NCI-H1417 (cell line): ENCODE results near the gene OGA.

Source experiments
- DNase-seq, 3 experiments: peaks; one replicate each; lab custom pipeline; 2025; lab: John Stamatoyannopoulos, UW

The OGA gene

DNA sequence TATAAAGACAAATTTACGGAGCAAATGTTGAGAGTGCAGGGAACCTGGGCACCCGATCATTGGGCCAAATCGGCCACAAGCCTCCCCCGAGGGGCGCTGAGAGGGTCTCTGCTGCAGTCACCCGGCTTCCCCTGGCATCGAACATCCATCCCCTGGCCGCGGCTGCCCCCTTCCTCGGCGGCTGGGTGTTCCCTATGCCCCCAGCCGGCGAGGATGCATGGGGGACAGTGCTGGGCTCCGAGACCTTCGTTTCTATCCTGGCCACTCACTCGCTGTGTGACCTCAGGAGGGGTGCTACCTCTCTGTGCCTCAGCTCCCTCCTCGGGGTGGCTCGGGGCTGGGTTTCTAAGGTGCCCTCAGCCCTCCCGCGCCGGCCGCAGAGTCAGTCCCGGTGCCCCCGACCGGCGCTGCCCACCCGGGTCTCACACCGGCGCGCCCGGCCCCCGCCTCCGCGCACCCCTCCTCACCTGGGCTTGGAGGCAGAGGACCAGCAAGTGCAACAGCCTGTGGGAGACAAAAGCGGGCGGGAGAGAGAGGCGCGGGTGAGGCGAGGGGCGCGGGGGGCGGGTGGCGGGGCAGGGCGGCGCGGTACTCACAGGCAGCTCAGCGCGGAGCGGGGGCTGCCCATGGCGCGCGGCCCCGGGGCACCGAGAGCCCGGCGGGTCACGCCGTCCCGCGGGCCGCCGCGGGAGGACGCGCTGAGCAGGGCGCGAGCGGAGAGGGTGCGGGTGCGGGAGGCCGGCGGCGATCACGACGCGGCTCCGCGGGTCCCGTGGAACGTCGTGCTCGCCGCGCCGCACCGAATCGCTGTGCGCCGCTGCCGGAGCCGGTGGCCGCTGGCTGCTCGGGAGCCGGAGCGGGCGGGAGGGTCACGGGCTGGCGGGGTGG lies 42.7 kb downstream of the OGA start, which contains the start of gene FGF8:
Gene FGF8, minus strand, starts transcription at position 842 of the 888 bp plus-strand sequence. Its CDS starts 214 bp downstream, at position 628.
- peak in 2 of 3 experiments; percentile 3 to 21 for DNase-seq

DNA sequence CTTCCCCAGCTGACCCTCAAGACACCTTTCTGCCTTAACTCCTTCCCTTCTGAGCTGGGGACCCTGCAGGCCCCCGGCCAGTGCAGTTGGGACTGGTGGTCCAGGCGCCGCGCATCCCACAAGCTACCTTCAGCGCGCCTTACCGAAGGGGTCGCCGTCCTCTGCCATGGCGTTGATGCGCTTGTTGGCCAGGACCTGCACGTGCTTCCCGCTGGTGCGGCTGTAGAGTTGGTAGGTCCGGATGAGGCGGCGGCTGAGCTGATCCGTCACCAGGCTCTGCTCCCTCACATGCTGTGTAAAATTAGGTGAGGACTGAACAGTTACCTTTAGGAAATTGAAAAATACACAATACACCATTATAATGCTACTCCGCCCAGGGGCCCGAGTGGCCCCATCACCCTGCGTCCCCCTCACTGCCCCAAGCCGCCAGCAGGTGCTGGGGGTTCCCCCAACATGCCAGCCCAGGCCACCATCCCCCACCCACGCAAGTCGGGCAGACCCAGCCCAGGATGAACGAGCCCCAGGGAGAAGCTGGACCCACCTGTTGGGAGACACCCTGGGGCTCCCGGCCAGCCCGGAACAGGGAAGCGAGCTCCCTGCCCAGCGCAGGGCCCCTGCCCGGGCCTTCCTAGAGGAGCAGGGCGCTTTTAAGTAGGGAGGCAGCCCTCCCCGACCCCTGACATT lies 43.5 kb downstream of the OGA start:
- DNase-seq, result no peak

DNA sequence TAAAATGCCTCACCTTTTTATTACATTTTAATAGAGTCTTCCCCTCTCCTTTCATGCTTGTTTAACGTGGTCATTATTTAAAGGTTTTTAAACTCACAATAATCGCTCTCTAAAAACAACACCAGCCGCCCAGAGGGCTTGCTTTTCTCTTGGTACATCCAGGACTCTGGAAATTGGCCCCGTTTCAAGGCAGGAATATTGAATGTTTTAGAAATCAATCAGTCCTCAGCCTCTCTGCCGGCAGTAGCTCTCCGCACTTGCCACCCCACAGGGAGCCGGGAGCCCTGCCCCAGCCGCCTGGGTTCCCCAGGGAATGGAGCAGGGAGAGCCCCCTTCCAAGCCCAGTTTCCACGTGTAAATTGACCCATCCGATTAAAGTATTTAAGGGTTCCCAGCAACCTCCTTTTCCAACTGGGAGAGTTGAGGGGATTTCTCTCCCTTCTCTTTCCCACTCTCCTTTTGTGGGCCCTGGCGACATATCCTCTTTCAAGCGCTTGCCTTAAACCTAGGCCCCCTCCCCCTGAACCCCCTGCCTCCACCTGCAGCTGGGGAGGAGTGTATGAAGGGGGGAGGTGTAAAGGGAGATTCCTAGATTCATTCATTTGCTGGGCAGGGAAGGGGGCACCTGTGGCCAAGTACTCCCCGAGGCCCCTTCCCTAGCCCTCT lies 44.2 kb downstream of the OGA start:
- no peak for DNase-seq

DNA sequence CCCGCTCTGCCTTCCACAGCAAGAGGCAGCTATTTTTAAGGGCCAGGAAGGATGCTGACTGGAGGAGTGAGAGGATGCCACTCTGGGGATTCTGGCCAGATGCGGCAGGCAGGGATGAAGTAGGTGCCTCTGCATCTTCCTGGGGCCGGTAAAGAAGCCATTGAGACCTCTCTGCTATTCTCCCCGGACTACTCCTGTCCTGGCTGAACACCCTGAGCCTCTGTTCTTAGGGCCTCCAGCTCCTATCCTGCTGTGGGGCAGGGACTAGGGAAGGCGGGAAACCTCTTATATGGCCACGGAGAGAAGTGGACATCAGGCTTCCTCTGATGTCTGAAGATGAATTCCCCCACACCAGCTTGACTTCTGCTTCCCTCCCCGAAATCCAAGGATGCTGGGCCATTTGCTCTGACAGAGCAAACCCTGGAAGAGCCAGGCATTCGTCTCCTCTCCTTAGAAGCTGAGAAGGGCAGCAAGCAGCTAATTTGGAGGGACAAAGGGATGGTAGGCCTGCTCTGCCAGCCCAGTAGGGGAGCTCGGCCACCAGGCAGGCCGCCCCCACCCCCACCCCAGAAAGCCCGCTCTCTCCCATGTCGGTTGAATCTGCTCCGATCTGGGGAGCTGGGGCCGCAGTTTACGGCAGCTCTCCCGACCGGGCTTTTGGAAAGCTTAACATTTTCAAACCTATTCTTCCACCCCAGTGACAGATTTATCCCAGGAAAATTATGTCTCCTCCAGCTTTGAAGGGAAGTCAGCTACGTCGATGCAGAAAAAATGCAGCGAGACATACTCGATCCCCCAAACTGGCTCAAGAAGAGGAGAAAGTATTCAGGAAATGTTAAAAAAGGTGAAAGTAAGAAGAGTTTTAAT lies 45.1 kb downstream of the OGA start:
- no peak for DNase-seq

DNA sequence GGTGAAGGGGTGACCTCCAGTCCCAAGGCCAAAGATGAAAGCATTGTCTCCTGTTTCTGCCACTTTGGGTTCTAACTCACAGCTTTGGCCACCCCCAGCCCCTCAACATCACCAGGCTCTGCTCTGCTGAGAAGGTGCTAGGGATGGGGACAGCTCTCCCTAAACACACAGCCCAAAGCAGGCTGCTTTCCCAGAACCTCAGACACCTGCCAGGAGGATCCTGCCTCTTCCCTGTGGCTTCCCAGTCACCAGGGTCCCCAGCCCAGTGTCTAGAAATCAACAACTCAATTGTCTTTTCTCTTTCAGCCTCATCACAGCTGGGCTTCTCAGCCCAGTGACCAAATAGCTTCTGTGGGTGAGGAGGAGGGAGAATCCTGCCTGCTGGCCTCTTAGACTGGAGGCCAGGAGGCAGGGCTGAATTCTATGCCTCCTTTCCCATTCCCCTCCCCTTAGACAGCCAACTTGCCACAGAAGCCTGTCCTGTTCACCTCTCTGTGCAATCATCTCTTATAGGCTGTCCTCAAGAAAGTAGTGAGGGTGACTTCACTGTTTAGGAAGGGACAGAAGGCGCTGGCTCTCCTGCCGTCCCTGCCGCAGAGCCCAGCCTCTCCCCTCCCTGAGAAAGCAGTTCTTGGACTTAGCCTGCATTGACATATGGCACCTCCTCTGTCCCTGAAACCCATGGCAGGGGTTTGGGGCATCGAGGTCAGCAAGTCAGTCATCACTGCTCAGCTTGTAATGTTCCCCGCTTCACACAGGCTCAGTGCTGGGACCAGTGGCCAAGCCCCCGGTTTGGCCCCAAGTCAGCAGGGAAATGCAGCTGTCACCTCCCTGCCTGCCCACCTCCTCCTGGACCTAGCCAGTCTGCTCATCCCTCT lies 46.0 kb downstream of the OGA start:
- no peak for DNase-seq

DNA sequence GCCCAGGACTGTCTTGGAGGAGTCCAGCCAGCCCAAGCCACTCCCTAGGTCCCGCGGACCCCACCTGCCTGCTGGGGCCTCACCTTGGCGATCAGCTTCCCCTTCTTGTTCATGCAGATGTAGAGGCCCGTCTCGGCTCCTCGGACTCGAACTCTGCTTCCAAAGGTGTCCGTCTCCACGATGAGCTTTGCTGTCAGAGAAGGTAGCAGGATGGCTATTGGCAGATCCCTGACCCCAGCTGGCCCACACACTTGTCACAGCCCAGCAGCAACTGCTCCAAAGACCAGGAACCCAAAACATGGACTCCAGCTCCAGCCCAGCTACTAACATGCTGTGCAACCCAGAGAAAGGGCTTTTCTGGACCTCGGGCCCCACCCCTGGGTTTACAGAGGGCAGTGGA lies 46.9 kb downstream of the OGA start:
- DNase-seq, result no peak

DNA sequence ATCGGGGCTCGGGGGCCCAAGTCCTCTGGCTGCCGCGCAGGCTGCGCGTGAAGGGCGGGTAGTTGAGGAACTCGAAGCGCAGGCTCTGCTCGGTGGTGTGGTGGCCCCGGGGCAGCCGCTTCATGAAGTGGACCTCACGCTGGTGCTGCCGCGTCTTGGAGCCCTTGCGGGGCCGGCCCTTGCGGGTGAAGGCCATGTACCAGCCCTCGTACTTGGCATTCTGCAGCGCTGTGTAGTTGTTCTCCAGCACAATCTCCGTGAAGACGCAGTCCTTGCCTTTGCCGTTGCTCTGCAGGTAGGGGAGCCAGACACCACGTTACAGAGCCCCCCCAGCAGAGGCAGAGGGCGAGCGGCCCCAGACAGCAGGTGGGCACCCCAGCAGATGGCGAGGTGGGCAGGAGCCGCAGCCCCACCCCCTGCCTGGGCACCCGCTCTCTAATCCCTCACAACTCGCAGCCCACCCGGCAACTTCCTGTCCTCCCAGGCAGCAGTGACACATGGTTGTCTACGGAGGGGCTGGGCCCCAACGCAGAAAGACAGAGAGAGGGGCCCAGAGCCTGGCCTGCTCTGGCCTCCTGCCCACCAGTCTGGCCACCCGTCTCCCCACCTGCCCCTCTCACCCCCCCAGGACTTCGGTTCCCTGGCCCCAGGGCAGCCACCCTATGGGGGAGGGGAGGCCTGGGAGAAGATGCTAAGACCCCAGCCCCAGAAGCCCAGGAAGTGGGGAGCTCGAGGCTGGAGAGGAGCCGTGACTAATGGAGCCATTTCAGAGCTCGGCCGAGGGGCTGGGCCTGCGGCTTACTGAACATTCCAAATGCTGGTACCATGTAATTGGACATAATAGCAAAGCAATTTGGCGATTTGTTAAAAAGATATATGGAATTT lies 47.7 kb downstream of the OGA start:
- no peak for DNase-seq

DNA sequence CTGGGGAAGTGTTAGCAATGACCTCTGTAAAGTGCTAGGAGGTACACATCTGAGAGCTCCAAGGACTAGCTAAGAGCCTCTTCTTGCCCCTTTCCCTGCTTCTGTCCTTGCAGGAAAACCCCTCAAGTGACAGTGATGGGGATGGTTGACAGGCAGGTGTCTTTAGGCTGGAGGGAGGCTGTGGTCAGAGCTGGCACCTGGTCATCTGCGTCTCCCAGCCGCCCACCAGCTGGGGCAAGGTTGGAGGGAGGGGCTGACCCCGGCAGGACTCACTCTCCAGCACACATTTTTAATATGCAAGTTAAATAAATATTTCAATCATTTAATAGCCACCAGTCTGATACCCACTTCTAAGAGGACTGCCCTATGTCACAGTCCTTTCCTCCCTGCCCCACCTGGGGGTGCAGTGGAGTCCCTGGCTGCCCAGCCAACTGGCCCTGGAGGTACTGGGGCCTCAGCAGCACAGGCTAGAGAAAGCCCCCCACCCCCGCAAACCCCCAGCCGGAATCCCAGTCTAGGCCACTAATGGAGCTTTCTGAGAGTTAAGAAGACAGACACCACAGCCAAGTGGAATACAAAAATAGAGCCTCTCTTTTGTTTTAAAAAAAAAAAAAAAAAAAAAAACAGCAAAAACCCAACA lies 48.6 kb downstream of the OGA start:
- DNase-seq, result no peak

DNA sequence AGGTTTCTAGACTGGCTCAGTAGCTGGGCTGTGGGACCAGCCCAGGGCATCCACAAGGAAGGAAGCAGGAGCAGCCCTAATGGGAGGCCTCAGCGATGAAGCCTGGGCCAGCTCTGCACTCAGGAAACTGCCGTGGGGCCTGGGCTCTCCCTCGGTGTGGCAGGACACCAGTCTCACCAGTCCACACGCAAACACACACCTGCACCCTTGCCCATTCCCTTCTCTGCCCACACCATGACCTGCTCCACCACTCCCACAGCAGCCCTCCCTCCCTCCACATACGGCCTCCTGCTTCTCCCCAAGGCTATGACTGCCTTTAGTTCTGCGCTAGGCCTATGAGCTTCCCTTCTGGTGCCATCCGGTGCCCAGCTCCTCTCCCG lies 49.5 kb downstream of the OGA start:
- no peak for DNase-seq

DNA sequence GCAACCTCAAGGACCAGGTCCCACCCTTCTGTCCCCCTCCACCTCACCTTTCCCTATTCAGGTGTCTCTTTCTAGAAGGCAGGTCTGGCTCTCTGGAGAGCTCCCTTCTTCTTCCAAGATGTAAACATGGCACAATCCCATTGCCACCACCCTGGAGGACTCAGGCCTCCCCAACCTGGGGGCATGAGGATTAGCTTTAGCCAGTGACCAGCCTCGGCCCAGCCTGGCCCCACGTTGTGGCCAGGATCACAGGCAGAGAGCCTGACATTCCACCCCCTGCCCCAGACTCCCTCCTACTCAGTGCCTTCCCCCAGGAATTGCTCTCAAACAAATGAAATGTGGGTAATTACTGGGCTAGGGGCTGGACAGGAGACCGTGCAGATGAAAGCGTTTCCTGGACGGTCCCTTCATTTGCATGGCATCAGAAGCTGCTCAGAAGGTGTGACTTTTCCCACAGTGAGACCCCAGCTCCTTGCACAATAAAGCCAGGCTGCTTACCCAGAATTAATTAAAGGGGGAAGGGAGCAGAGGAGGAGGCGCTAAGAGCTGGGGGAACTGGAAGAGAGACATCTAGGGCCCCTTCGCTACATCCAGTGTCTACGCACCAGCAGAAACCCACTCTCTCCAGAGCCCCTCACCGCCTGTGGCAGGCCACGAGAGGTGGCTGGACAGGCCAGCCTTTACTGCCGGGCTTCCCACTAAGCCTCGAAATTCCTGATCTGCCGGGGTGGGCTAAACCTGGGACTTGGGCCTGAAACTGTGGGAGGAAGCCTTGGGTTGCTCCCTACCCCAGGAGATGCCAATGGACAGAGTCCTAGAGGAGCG lies 50.1 kb downstream of the OGA start:
- DNase-seq, result no peak

DNA sequence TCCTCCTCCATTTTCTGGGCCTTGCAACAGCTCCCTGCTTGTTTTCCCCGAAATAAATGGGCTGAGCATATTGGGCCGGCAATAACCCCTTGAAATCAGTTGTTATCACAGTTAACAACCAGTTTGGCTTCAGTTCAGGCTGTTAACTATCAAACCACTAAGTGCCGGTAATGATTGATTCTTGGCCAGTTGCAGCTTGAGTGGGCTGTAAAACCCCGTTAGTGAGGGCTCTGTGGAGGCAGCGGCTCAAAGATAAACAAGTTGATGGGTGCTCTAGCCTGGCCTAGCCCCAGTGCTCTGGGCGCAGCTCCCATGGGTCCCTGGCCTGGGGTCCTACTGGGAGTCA lies 50.7 kb downstream of the OGA start:
- peak in 2 of 3 experiments; percentile 3 to 4 for DNase-seq

DNA sequence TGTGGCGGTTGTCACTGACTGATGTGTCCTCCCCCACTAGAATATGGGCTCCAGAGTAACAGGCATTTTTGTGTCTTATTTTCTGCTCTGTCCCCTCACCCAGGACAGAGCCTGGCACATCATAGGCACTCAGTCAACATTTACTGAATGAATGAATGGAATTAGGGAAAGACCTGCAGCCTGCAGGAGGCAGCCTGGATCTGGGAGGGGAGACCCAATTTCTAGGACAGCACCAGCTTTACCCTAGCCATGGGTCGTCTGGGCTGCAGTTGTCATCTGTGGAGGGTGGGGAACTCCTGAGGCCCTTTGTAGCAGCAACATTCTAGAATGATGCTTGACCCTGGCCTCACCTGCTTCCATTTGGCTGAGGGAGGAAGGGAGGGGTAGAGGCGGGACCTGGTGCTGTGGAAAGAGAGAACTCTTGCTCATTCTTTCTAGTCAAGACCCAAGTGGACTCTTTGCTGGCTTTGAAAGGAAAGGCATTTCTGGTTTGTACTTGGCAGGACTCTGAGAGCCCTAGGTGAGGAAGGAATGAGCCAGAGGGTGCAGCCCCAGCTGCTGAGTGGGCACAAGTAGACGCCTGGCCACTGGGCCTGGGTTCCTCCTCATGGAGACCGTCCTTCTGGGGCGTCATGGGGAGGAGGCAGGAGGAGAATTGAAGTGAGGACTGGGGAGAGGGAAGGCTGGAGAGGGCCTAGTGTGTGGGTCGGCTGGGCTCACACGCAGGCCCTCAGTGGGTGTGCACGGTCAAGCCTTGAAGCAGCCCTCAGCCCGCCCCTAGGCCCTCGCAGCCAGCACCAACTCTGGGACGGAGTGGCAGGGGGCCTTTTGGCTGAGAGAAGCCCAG lies 51.3 kb downstream of the OGA start:
- DNase-seq, result no peak

DNA sequence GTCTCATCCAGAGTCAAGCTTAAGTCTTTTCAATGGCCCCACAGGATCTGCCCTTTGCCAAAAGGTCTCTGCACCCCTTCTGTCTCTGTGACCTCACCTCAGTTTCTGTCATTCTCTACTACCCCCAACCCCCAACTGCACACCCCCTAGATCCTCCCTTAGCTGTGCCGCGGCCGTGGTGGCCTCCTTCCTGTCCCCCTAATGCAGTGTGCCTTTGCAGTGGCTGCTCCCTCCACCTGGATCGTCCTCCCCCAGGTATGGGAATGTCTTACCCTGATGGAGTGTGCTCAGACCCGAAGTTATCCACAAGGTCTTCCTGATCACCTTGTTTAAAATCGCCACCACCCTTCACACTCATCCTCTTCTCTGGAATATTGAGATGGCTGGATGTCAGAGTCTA lies 51.9 kb downstream of the OGA start:
- no peak for DNase-seq

DNA sequence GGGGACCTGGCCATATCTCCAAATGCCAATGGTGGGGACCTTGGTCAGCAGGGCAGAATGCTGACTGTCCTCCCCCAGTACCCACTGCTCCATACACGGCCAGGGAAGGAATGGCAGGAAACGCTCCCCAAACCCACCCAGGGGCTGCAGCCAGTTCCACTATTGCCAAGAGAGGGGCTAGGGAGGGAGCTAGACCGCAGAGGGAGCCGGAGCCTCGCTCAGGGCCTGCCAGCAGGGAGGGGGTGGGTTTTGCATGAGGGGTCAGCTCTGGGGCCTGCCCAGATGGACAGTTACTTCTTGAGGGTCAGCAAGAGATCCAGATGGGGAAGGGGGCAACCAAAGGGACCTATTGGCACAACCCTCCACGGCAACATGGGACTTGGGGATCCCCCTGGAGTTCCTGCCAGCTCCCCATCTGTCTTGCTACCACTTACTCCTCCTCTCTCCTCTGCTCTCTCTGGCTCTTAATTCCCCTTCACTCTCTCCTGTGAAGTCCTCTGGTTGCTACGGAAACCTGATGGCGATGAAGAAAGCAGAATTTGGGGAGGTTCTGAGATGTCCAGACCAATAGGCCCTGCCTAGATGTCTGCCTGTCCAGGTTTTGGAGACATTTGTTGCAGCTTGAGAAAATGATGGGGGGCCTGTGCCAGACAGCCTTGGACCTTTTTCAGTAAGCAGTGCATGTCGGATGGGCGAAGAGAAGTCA lies 55.0 kb downstream of the OGA start:
- no peak for DNase-seq

DNA sequence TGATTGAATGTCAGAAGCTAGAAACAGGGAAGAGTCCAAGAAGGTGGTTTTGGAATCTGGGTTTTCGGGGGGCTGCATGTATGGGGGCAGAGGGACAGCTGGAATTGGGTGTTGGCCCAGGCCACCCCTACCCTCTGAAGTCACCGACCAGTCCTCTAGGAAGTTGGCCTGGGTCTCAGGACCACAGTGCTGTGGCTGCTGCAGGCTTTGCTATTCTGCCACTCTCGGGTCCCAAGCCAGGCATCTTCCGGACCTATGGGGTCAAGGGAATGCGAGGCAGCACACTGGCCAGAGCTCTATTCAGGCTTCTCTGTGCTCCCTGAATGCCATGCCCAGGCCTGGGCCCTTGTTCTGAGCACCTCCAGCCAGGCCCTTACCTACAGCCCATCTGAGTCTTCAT lies 55.5 kb downstream of the OGA start:
- no peak for DNase-seq

DNA sequence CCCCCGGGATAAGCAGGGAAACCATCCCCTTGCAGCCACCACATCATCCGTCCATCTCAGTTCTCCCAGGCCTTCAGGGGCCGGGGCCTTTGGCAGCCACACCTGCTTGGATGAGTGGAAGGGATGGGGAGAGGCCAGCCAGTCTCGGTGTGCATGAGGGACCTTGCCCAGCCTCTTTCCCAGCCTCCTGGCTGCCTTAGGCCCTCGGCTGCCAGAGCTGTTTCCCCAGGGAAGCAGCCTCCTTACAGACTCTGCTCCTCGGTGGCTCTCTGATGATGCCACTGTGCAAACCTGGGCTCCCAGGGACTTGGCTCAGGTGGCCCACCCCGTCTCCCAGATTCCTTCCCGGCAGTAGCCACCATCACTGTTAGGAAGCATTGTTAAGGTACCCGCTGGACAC lies 57.0 kb downstream of the OGA start:
- DNase-seq, result no peak

DNA sequence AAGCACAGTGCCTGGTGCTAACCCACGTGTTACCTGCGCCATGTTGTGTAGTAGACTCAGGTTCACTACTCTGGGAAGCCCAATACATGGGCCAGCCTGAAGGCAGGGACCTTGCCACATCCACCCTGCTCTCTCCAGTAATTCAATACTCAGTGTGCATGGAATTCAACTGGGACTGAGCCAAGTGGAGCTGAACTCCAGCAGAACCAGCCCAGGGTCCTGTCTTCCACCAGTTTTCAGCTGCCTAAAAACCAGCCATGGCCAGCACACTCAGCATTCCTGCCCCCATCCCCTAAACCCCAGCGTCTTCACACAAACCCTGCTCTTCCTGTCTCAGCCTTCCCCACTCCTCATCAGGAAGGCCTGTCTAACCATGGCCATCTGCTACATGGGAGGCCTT lies 57.7 kb downstream of the OGA start:
- DNase-seq, result no peak
